Nephron (organoid): ENCODE data around the gene LTB.

ENCODE experiments used
- H3K27ac Mint-ChIP-seq, 3 experiments: 2 replicates each; pipeline ENCODE4 v1.8.0; 2020; ENCODE audit warnings: mixed read lengths in 3 of 3, mild to moderate bottlenecking in 2 of 3, moderate library complexity in 1 of 3
- H3K27me3 Mint-ChIP-seq: 2 replicates; pipeline ENCODE4 v1.8.0; 2021; ENCODE audit warnings: low read depth, mild to moderate bottlenecking, moderate library complexity, mixed read lengths
- H3K36me3 Mint-ChIP-seq: 2 replicates; pipeline ENCODE4 v1.8.0; 2020; ENCODE audit warnings: low read depth, mixed read lengths
- H3K4me1 Mint-ChIP-seq: 2 replicates; pipeline ENCODE4 v1.8.0; 2020; ENCODE audit warnings: mixed read lengths
- H3K4me3 Mint-ChIP-seq, 3 experiments: 2 replicates each; pipeline ENCODE4 v1.8.0; 2020; ENCODE audit warnings: mild to moderate bottlenecking in 3 of 3, mixed read lengths in 3 of 3, moderate library complexity in 2 of 3
- H3K9me3 Mint-ChIP-seq: 2 replicates; pipeline ENCODE4 v1.8.0; 2020; ENCODE audit warnings: mixed read lengths
- CTCF ChIP-seq, 3 experiments: fragments of 200-600 bp; sonication (generic); IDR thresholded peaks; one replicate each; pipeline ENCODE4 v1.5.0; 2021; ENCODE audit warnings: antibody characterized with exemption in 3 of 3; ENCODE audit not compliant: unreplicated experiment in 3 of 3

LTB gene

GRCh38 chr6:31620586-31621319, 38.5 kb upstream of the LTB start, which contains the start of gene PRRC2A:
Gene PRRC2A (plus strand): TSS chr6:31620715. CDS start chr6:31622790, 2,075 bp downstream.
- Mint-ChIP-seq H3K4me3 (peak within 1 kb of the TSS; percentile 90 to 96 (median 96)), H3K9me3 (no peaks in the 10 kb centered on the region), H3K27ac (peak within 1 kb of the TSS; percentile 96 to 99 (median 99)), H3K27me3 (no peaks in the 10 kb centered on the region), H3K36me3 (peaks cover 32% of the 10 kb centered on the region), H3K4me1 (peaks cover 21% of the 10 kb centered on the region)
- TF ChIP-seq CTCF (IDR thresholded peaks at IDR 0.05; ENCODE audit: unreplicated experiment in 3 of 3) = no peak

- no peaks in the 10 kb centered on the region for H3K27me3 Mint-ChIP-seq
- no peaks in the 10 kb centered on the region for H3K9me3 Mint-ChIP-seq
- H3K36me3 Mint-ChIP-seq = peaks cover 25% of the 10 kb centered on the region
- H3K4me1 Mint-ChIP-seq = peaks cover 23% of the 10 kb centered on the region
- TF ChIP-seq CTCF (IDR thresholded peaks at IDR 0.05; ENCODE audit: unreplicated experiment in 3 of 3) = no peak
- peak overlapping the region; percentile 91 to 99 (median 98) for H3K27ac Mint-ChIP-seq
- H3K4me3 Mint-ChIP-seq = peak overlapping the region; percentile 86 to 90 (median 87)
These were observed 37.8 kb upstream of the LTB start for GRCh38 chr6:31619805-31620585.

DNA sequence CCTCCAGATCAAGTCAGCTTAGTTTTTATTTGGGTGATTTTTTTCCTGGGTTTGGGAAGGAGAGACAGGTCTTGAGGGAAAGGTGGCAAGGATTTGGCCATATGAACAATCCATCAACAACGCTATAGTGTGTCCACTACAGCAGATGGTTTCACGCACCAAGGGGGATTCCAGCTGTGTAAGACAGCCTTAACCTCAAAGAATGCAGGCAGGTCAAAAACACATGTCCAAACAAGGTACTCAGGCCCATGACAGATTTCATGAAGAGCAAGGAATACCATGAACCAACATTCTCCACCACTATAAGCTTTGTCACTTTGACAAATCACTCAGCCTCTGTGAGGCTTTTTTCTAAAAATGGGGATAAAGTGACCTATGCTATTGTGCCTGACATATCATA, 34.8 kb upstream of the LTB start:
- Mint-ChIP-seq H3K4me3 (peak overlapping the region; percentile 43 to 71 (median 58)), H3K27ac (peak overlapping the region; percentile 78 to 94 (median 86)), H3K27me3 (no peaks in the 10 kb centered on the region), H3K4me1 (peaks cover 18% of the 10 kb centered on the region), H3K9me3 (no peaks in the 10 kb centered on the region), H3K36me3 (peaks cover under 1% of the 10 kb centered on the region)
- no peak for TF ChIP-seq CTCF (IDR thresholded peaks at IDR 0.05; ENCODE audit: unreplicated experiment in 3 of 3)

- H3K4me3 Mint-ChIP-seq = peak overlapping the region; percentile 53 to 69 (median 57)
- H3K27ac Mint-ChIP-seq = peak overlapping the region; percentile 78 to 94 (median 86)
- H3K4me1 Mint-ChIP-seq = peaks cover 20% of the 10 kb centered on the region
- no peak for TF ChIP-seq CTCF (IDR thresholded peaks at IDR 0.05; ENCODE audit: unreplicated experiment in 3 of 3)
- no peaks in the 10 kb centered on the region for H3K27me3 Mint-ChIP-seq
- H3K9me3 Mint-ChIP-seq = no peaks in the 10 kb centered on the region
- H3K36me3 Mint-ChIP-seq = no peaks in the 10 kb centered on the region
These were observed 33.5 kb upstream of the LTB start for GRCh38 chr6:31615748-31616147.

DNA sequence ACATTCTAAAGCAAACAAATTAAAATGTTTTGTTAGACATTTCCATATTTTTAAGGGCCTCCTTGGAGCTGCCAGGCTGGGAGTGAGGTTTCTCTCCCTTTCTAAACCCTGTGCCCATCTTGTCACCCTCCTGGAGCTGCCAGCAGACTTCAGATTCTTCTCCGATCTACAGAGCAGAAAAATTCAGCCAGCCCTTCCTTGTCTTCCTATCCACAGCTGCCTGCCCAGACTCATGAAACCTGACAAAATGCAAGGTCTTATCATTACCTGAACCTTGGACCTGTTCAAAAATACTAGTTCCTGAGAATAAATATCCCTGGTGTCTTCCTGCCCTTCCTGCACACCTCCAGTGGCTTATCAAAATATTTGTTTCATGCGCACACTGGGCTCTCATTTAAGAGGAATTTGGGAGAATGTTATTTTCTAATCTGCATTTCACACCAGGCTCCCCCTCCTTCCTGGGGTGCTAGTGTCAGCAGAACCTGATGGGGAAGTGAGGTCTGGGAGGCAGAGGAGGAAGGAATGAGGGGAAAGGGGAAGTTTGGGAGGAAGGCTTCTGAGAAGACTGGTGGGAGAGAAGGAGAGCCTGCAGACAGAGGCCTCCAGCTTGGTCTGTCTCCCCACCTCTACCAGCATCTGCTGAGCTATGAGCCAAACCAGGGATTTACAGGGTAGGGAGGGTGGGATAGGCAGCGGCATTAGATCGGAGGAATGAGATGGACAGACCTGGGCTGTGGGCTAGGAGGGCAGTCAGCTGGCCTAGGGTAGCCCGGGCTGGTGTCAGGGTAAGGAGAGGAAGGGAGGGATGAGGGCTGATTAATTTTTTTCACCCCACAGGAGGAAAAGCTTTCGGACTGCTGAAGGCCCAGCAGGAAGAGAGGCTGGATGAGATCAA, 32.7 kb upstream of the LTB start, which contains the start of gene AIF1:
AIF1 (plus strand) TSS at position 551 of the 895 bp plus-strand sequence; CDS start at position 647, 96 bp downstream.
- H3K4me3 Mint-ChIP-seq = peak within 1 kb of the TSS; percentile 53 to 69 (median 57)

More for the DNA sequence above, 32.7 kb upstream of the LTB start, which contains the start of gene AIF1:
- Mint-ChIP-seq H3K4me1 (peaks cover 24% of the 10 kb centered on the region), H3K27ac (peak within 1 kb of the TSS; percentile 78 to 94 (median 86)), H3K36me3 (no peaks in the 10 kb centered on the region), H3K9me3 (no peaks in the 10 kb centered on the region), H3K27me3 (no peaks in the 10 kb centered on the region)
- no peak for TF ChIP-seq CTCF (IDR thresholded peaks at IDR 0.05; ENCODE audit: unreplicated experiment in 3 of 3)
